Mammary epithelial cell (primary cell): ENCODE measurements around the gene HOXC6.

Experiments
- EZH2 ChIP-seq: IDR thresholded peaks from 2 replicates; pipeline ENCODE4 v1.6.1; 2012; ENCODE audit warnings: low read length, inconsistent platforms, borderline replicate concordance
- TF ChIP-seq, protein P1 (sequence below), 2 donors: IDR thresholded peaks in 1 of 2; conservative IDR thresholded peaks in 1 of 2; 2 replicates each; pipeline ENCODE4 v1.5.1; 2011 to 2012; ENCODE audit warnings: inconsistent platforms in 2 of 2, low read length in 2 of 2, mild to moderate bottlenecking in 2 of 2, control low read depth in 1 of 2, low read depth in 1 of 2; ENCODE audit not compliant: insufficient read depth in 1 of 2; ENCODE audit errors: extremely low read depth in 1 of 2

DNA sequence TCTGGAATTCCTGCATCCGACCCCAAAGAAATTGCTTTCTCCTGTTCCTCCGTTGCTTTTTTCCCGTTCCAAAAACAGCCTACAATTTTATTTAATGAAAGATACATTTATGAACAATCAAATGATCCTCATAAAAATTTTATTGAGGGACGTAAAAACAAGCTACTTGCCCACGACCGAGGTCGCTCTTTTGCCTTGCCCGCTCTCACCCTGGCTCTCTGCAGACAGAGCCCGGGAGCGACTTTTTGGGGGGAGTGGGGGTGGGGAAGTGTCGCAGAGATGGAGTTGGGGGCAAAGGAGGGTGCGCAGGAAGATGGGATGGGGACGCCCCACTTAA lies 29.4 kb upstream of the HOXC6 start:
- no peak for TF ChIP-seq EZH2
- TF ChIP-seq, protein P1, sequence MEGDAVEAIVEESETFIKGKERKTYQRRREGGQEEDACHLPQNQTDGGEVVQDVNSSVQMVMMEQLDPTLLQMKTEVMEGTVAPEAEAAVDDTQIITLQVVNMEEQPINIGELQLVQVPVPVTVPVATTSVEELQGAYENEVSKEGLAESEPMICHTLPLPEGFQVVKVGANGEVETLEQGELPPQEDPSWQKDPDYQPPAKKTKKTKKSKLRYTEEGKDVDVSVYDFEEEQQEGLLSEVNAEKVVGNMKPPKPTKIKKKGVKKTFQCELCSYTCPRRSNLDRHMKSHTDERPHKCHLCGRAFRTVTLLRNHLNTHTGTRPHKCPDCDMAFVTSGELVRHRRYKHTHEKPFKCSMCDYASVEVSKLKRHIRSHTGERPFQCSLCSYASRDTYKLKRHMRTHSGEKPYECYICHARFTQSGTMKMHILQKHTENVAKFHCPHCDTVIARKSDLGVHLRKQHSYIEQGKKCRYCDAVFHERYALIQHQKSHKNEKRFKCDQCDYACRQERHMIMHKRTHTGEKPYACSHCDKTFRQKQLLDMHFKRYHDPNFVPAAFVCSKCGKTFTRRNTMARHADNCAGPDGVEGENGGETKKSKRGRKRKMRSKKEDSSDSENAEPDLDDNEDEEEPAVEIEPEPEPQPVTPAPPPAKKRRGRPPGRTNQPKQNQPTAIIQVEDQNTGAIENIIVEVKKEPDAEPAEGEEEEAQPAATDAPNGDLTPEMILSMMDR (conservative IDR thresholded peaks at IDR 0.05 in 1 of 2, IDR thresholded peaks at IDR 0.05 in 1 of 2; ENCODE audit: extremely low read depth in 1 of 2, insufficient read depth in 1 of 2, low read depth in 1 of 2, low read length in 2 of 2), result no peak
